ENCODE measurements around the gene LASP1.
"Not testable (repeated sequence)": the region's sequence is repeated elsewhere in the genome, so short reads cannot be mapped to it uniquely, and the experiment has no call there.

LASP1 gene

DNA sequence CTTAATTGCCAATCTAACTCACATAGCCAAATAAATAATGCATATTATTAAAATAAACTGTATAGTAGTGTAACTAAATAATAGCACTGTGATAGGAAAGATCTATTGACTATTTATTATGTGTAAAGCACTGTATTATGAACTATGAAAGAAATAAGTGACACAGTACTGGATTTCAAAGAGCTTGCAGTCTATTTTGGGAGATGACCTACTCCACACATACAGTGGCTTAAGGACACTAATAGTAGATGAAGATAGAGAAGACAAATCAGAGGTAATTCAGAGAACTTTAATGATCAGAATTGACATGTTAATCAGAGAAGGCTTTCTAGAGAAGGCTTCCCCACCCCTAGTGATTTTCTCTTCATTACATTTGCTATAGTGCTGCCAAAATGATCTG lies 70.1 kb downstream of the LASP1 start:
- H3K36me3 ChIP-seq: no peaks in the 10 kb centered on the region
- TF ChIP-seq, protein P1, sequence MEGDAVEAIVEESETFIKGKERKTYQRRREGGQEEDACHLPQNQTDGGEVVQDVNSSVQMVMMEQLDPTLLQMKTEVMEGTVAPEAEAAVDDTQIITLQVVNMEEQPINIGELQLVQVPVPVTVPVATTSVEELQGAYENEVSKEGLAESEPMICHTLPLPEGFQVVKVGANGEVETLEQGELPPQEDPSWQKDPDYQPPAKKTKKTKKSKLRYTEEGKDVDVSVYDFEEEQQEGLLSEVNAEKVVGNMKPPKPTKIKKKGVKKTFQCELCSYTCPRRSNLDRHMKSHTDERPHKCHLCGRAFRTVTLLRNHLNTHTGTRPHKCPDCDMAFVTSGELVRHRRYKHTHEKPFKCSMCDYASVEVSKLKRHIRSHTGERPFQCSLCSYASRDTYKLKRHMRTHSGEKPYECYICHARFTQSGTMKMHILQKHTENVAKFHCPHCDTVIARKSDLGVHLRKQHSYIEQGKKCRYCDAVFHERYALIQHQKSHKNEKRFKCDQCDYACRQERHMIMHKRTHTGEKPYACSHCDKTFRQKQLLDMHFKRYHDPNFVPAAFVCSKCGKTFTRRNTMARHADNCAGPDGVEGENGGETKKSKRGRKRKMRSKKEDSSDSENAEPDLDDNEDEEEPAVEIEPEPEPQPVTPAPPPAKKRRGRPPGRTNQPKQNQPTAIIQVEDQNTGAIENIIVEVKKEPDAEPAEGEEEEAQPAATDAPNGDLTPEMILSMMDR (IDR thresholded peaks at IDR 0.05; ENCODE audit: low read depth, low read length): no peak

DNA sequence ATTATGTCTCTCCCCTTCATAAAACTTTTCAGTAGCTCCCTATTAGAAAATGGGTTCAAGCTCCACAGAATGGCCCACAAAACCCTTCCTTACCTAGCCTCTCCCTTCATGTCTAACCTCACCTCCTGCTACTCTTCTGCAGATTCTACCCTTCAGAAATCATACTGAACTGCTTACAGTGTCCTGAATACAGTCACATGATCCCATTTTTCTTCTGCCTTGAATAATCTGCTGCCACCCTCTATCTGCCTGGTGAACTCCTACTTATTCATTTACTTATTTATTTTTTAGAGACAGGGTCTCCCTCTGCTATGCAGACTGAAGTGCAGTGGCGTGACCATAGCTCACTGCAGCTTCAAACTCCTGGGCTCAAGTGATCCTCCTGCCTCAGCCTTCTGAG lies 70.5 kb downstream of the LASP1 start:
- Histone ChIP-seq H3K4me3 (ENCODE audit: low read depth, low read length) (no peak overlapping the region), H3K4me1 (no peaks in the 10 kb centered on the region), H3K9me3 (no peaks in the 10 kb centered on the region), H3K27me3 (0 out of 2 replicates have a peak, but pooled peaks cover 8% of the 10 kb centered on the region), H3K36me3 (no peaks in the 10 kb centered on the region)
- DNase-seq: no peak
- TF ChIP-seq, protein P1 (IDR thresholded peaks at IDR 0.05; ENCODE audit: low read depth, low read length): no peak

More for the DNA sequence above, 70.1 kb downstream of the LASP1 start:
- Histone ChIP-seq H3K4me3 (ENCODE audit: low read depth, low read length) (no peak overlapping the region), H3K4me1 (no peaks in the 10 kb centered on the region), H3K9me3 (no peaks in the 10 kb centered on the region), H3K27me3 (0 out of 2 replicates have a peak, but pooled peaks cover 8% of the 10 kb centered on the region)
- DNase-seq: no peak

DNA sequence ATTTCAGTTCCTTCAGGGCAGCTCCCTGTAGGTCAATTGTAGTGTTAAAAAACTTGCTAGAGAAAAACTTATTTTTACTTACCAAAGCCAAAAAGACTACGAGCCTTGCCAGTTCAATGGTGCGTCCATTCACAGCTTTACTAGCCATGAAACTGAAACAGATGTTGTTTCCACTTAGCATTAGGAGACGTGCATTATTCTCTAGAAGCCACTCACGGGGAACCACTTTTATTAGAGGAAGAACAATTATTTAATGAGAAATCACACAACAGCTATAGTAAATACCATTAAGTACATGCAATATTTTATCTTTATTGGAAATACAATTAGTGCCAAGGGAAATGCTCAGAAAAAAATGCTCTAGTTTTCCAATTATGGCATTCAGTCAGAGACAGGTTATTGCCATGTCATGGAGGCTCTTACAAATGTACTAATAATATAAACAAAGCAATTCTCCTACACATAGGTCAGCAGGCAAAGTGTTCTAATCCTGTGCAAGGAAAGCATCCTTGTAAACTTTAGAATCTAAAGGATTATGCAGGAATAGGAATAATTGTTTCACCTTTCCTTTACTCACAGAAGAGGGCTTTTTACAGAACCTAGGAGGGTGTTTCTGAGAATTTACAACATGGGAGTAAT lies 73.0 kb downstream of the LASP1 start:
- Histone ChIP-seq H3K4me1 (no peaks in the 10 kb centered on the region), H3K4me3 (ENCODE audit: low read depth, low read length) (no peak overlapping the region)
- TF ChIP-seq, protein P1 (IDR thresholded peaks at IDR 0.05; ENCODE audit: low read depth, low read length): no peak

DNA sequence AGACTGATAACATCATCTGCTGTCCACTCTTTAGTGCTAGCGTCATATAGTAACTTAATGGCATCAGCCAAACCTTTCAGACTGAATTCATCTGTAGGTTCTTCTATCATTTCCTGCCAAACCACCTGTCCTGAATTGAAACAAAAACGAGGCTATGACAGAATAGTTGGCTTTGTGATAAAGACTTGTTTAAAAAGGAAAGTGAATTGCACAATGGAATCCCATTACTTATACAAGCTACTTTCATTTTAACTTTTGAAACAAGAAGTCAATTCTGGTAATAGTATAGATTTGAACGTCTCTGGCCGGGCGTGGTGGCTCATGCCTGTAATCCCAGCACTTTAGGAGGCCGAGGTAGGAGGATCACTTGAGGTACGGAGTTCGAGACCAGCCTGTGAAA lies 73.7 kb downstream of the LASP1 start:
- H3K36me3 ChIP-seq: no peaks in the 10 kb centered on the region
- no peak for DNase-seq

More for the DNA sequence above, 73.0 kb downstream of the LASP1 start:
- no peaks in the 10 kb centered on the region for H3K27me3 ChIP-seq
- H3K36me3 ChIP-seq: no peaks in the 10 kb centered on the region
- H3K9me3 ChIP-seq: no peaks in the 10 kb centered on the region
- no peak for DNase-seq

DNA sequence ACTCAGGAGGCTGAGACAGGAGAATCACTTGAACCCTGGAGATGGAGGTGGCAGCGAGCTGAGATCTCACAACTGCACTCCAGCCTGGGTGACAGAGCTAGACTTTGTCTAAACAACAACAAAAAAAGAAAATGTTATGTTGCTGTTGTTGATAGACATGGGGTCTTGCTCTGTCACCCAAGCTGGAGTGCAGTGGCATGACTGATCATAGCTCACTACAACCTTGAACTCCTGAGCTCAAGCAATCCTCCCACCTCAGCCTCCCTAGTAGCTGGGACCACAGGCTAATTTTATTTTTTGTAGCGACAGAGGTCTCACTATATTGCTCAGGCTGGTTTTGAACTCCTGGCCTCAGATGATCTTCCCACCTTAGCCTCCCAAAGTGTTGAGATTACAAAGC lies 77.3 kb downstream of the LASP1 start:
- H3K27me3 ChIP-seq: no peaks in the 10 kb centered on the region
- H3K9me3 ChIP-seq: no peaks in the 10 kb centered on the region
- TF ChIP-seq, protein P1 (IDR thresholded peaks at IDR 0.05; ENCODE audit: low read depth, low read length): no peak
- no peaks in the 10 kb centered on the region for H3K4me1 ChIP-seq
- no peak for DNase-seq
- H3K36me3 ChIP-seq: no peaks in the 10 kb centered on the region
- no peak overlapping the region for H3K4me3 ChIP-seq (ENCODE audit: low read depth, low read length)

More for the DNA sequence above, 73.7 kb downstream of the LASP1 start:
- no peaks in the 10 kb centered on the region for H3K27me3 ChIP-seq
- H3K4me1 ChIP-seq: no peaks in the 10 kb centered on the region
- H3K4me3 ChIP-seq (ENCODE audit: low read depth, low read length): no peak overlapping the region
- TF ChIP-seq, protein P1 (IDR thresholded peaks at IDR 0.05; ENCODE audit: low read depth, low read length): no peak
- no peaks in the 10 kb centered on the region for H3K9me3 ChIP-seq

DNA sequence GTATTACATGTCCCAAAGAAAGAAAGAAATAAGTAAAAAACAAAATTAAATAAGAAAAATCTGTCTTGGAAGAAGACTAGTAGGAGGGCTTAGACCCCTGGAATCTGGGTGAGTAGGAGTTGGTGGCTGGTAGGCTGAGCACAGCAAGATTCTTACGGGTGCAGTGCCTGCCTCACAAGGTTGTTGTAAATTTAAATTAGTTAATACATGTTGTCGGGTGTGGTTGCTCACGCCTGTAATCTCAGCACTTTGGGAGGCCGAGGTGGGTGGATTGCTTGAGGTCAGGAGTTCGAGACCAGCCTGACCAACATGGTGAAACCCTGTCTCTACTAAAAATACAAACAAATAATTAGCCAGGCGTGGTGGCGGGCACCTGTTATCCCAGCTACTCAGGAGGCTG lies 83.9 kb downstream of the LASP1 start:
- not testable (repeated sequence) for H3K4me1 ChIP-seq; H3K36me3 ChIP-seq; H3K4me3 ChIP-seq (ENCODE audit: low read depth, low read length); H3K9me3 ChIP-seq; DNase-seq; H3K27me3 ChIP-seq
